GM19193 (cell line): ENCODE measurements around the gene HOXB6.
A peak's percentile ranks its signal among the peaks of the same experiment; 100 is the strongest.

Source experiments
- POLR2A ChIP-seq: IDR thresholded peaks from 4 replicates; pipeline ENCODE4 v1.6.1; 2011; ENCODE audit not compliant: insufficient read depth, insufficient read length; ENCODE audit errors: extremely low read depth

The HOXB6 gene

DNA sequence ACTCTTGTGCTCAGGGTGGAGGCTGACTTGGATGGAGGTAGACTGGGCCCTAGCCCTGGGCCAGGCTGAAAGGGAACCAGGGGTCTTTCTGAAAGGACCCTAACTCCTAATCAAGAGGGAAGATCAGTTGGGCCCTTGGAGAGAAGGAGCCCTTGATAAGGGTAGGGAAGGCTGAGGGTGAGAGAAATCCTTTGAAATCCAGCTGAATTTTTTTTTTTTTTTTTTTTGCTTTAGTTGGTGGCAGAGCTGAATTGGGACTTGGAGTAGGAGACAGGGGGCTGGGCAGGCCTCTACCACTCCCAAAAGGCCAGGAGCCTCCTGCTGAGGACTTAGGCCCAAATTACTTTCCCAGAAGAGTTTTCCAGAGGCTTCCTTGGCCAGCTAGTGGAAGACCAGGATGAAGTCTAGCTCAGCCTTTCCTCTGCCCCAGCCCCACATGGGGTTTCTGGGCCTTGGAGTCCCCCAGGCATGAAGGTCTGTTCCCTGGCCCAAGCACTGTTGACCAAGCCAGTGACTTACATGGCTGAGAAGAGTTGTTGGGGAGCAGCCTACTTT, 14.1 kb downstream of the HOXB6 start:
- TF ChIP-seq POLR2A = no peak

GRCh38 chr17:48589831-48590606, 14.8 kb downstream of the HOXB6 start, which contains the start of gene HOXB3:
TSS of gene HOXB3 (minus strand) at chr17:48590241. CDS start at chr17:48552474, 37,767 bp downstream.
- peak; percentile 19 for TF ChIP-seq POLR2A

DNA sequence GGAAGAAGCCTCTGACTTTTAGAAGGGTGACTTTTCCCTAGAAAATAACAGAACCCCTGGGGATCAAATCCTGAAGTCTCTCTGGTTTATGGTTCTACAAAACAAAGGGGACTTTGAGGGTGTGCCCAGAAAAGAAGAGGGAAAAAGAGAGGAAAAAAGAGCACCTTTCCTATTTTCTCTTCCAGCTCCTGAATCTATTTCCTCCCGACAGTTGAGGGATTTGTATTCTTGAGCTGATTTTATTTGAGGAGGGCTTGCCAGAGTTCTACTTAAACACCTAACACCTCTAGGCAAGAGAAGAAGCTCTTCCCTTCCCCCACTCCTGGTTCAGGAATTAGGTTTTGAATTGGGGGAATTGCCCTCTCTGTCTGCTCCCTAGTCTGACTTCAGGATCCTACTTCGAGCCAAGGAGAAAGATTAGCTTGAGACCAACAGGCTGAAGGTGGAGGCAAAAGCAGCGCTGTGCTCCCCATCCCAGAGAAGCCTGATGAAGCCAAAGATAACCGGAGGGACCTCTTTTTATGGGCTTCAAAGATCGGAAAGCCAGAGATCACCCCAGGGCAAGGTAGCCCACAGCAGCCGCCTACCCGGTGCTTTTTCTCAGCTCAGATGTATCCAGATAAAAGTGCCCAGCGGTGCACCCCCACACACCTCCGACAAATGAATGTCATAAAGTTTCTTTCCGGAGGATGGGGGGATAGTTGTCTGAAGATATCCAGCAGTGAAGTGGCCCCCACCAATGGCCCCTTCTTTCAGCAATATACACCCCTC, 15.5 kb downstream of the HOXB6 start:
- TF ChIP-seq POLR2A = no peak

GRCh38 chr17:48588528-48588927, 16.3 kb downstream of the HOXB6 start:
- no peak for TF ChIP-seq POLR2A

GRCh38 chr17:48588074-48588415, 16.7 kb downstream of the HOXB6 start:
- no peak for TF ChIP-seq POLR2A

DNA sequence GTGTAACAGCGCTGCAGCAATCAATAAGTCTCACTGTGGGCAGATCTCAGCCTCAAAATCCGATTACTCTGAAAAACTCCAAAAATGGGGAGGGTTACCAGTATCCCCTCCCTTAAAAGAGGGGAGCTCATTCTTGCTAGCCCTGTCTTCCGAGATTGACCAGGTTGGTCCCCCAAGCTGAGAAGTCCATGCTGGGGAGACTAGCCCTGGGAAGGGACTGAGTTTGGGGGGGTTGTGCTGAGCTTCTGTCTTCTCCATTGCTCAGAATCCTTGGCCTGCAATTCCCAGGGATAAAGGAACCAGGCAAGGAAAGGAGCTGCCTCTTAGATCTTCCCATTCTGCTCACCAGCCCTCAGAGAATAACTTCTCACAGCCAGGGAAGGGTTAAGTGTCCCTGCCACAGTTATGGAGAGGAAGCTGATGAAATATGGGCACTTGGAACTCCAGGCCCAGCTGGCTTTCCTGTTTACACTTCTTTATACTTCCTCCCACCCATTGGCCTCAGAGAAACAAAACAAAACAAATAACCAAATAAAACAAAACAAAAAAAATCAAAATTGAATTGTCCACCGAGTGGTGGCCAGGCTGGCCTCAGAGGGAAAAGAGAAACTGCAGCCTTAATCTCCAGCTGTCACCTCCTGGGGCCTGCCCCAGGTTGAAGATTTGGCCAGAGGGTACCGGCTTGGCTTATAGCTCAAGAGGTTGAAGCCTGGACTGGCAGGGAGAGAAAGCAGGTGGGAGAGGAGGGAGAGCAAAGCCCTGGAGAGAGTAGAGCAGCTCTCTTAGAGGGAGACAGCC, 17.3 kb downstream of the HOXB6 start:
- TF ChIP-seq POLR2A = no peak

- TF ChIP-seq POLR2A = no peak
Measured at GRCh38 chr17:48586355-48587258, 18.2 kb downstream of the HOXB6 start.

GRCh38 chr17:48584223-48584741, 20.5 kb downstream of the HOXB6 start:
- no peak for TF ChIP-seq POLR2A

- no peak for TF ChIP-seq POLR2A
Measured at GRCh38 chr17:48583708-48584222, 21.0 kb downstream of the HOXB6 start.

GRCh38 chr17:48582750-48583069, 22.1 kb downstream of the HOXB6 start:
- TF ChIP-seq POLR2A = no peak

DNA sequence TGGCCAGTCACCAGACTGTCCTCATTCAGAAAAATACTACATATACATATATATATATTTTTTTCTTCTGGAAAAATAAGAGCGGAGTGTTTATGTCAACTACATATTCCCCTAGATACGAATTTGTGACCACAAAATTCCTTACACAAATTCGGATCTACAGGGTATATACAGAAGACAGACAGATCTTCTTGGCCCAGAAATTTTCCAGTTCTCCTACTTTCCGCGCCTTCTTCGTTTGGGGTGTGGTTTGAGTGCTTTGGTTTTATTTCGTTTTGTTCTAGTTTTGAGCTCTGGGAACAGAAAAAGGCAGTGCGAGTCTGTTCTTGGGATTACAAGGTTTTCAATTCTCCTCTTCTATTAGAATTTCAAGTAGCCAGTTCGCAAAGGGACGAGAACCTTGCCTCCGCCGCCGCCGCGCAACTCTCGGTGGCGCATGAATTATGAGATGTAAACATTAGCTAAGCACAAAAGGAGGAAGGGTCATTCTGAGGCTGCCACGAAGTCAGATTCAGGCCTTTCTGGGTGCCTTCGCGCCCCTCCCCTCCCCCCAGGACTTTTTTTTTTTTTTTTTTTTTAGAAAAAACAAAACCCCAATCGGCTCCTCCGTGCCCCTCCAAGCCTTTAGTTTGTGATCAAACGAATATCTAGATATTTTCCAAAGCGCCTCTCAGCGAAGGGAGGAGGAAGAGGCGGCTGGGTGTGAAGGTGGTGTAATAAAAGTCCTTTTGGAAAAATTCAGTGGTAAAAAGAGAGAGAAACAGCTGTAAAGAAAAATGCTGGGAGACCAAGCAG, 24.8 kb downstream of the HOXB6 start:
- no peak for TF ChIP-seq POLR2A

DNA sequence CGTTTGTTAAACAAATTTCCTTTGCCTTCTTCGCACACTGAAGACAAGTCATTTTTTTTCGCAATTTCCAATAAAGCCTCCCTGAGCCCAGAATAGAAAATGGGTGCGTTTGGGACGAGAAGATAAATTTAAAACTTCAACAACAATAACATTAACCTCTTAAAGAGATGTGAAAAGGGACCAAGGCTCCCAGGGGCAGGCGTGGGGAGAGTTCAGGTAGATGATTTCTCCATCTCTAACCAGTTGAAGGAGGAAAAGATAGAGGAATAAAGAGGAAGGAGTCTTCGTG, 25.4 kb downstream of the HOXB6 start:
- no peak for TF ChIP-seq POLR2A
